Measurements from ENCODE around the gene PAK4.
A peak's percentile ranks its signal among the peaks of the same experiment; 100 is the strongest.
"Not testable (repeated sequence)": the region's sequence is repeated elsewhere in the genome, so short reads cannot be mapped to it uniquely, and the experiment has no call there.

Gene PAK4

DNA sequence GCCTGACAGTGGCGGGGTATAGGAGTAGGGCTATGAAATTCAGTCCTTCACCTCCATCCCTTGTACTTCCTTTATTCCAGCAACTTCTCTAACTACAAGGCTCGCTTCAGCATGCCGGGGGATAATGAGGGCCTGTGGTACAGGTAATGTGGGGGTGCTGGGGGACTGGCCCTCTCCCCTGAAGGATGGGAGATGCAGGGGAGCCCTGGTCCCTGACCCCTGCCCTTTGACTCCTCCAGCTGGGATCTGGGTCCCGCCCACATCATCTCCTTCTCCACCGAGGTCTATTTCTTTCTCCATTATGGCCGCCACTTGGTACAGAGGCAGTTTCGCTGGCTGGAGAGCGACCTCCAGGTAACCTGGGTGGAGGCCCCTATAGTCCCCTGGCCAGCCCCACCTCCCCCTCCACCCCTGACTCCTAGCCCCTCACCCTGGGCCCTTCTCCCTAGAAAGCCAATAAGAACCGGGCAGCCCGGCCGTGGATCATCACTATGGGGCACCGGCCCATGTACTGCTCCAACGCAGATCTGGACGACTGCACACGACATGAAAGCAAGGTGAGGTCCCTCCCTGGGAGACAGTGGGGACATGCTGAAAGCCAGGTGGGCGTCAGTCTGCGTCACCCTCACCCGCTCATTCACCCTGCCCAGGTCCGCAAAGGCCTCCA, 25.0 kb upstream of the PAK4 start:
- DNase-seq (ENCODE audit: low read depth) = no peak

DNA sequence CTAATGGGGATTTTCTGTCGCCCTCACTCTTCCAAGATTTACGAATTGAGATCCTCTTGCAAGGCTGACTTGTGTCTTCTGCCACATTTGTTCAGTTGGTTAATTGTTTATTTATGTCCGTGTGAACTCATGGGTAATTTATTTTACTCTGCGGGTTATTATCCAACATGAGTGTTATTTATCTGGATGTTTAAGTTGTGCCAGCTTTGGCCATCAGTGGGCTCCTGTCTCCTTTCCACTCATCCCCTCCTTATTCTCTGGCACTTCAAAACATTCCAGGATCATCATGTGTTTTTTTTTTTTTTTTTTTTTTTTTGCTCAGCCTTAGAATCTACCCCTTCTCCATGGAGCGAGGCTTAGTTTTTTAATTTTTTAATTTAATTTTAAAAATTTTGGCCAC, 22.4 kb upstream of the PAK4 start:
- no peak for DNase-seq (ENCODE audit: low read depth)

DNA sequence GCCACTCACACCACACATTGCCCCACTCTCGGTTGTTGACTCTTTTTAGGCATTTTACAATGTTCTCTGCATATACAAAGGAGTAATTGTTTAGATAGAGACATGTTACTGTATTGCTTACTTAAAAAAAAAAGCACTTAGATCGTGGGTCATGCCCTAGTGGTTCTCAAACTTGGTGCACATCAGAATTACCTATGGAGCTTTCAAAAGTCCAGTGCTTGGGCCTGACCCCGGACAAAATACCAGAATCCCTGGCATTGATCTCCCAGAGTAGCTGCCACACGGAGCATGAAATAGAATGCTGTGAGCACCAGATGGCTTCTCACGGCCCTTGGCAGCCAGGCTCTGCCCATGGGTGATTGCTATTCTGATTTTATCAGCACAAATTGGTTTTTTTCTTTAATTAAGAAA, 21.4 kb upstream of the PAK4 start:
- DNase-seq (ENCODE audit: low read depth) = no peak

DNA sequence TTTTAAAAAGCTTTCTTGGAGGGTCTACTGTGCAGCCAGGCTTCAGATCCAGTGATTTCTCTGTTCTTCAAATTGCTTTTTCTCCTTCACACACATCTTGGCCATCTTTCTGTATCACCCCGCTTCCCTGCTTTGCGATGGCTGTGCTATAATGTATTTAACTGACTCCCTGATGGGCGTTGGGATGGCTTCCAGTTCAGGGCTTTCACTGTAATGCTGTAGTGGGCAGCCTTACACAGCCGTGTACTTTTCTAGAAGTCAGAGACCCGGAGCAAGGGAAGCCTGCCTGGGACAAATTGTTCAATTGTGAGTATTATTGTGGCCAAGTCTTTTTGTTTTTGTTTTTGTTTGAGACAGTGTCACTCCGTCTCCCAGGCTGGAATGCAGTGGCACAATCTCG, 19.4 kb upstream of the PAK4 start:
- no peak for DNase-seq (ENCODE audit: low read depth)

DNA sequence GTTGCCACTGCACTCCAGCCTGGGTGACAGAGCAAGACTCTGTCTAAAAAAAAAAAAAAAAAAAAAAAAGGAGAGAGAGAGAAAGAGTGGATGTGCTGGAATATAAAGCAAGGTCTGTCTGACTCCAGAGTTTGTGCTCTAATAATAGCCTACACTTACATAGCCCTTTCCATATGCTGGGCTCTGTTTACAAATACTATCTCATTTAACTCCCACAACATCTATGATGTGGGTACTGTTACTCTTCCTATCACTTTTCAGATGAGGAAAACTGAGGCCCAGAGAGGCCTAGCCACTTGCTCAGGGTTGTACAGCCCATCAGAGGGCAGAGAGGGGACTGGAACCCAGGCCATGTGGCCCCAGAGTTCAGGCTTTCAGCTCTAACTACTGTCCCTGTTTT, 15.9 kb upstream of the PAK4 start:
- no peak for DNase-seq (ENCODE audit: low read depth)

DNA sequence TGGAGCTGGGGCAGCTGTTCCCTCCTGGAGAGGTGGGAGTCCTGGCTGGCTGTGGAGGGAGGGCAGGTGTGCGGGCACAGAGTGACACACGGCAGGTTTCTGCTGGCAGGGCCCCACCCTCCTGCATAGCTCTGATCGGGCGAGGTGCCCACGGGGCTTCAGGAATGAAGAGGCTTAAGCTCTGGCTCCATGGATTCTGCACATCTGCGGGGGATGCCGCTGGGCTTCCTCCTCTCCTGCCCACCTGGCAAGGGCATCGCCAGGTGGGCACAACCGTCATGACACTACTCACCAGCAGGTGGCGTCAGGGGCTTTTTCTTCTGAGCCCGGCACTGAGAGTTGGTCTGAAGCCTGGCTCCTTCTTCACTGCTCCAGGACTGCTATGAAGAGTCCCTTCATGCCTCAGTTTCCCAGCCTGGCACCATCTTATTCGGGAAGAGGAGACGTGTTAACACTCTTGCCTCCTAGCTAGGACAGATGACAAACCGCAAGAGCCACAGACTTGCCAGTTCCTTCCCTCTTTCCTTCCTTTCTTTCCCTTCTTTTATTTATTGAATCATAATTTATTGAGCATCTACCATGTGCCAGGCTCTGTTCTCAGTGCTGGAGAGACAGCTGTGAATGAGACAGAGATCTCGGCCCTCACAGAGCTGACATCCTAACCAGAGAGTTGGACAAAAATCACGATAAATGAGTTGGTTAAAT, 15.2 kb upstream of the PAK4 start:
- DNase-seq (ENCODE audit: low read depth) = peak; percentile 36

DNA sequence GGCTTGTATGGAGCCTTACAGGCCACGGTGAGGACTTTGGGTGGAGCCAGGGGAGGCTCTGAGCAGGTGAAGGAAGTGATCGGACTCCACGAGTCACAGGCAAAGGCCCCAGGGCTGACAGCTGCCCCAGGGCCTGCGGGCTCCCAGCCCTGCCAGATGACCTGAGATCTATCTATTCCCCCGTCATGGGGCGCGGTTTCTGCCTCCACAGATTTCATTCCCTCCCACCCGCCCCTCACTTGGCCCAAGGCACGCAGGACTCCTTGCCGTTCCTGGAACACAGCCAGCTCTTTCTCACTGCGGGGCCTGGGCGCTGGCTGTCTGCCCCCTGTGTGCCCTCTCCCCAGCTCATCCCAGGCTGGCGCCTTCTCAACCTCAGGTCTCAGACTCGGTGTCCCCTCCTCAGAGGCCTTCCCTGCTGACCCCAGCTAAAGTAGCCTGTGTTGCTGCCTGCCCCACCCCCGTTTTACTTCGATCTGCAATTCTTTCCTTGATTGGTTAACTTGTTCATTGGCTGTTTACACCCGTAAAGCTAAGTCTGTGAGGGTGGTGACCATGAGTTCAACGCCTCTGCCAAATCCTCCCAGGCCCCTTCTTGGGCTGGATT, 13.9 kb upstream of the PAK4 start:
- DNase-seq (ENCODE audit: low read depth) = no peak

DNA sequence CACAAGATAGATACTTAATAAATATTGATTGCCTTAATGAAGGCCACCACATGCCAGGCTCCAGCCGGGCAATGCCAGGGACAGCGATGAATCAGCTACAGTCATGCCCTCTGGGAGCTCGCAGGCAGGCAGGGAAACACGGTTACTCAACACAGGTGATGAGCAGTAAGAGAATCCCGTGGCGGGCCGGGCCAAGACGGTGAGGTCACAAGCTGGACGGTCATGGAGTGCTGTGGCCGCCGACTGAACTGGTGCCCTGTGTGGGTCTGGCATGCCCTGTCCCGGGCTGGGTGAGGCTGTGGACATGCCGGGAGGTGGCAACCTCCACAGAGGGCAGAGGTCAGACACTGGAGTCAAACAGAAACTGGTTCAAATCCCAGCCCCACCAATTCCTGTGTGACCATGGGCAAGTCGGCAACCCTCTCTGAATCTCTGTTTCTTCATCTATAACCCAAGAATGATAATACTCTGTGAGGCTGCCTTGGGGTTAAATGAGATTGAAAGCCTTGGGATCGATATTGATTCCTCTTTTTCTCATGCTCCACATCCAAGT, 13.2 kb upstream of the PAK4 start:
- DNase-seq (ENCODE audit: low read depth) = no peak

DNA sequence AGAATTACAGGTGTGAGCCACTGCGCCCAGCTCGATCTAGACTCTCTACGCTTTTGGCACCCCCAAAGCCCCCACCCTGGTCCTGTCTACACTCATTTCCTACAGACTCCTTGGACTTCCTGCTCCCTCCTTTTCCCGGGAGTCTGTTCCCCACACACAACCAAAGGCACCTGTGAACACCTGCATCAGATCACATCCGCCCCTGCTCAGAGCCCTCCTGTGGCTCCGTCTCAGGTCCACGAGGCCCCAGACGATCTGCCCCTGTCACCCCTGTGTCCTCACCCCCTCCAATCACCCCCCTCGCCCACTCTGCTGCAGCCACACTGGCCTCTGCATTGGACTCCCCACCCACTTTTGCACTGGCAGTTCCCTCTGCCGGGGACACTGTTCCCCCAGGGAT, 12.4 kb upstream of the PAK4 start:
- DNase-seq (ENCODE audit: low read depth) = no peak

DNA sequence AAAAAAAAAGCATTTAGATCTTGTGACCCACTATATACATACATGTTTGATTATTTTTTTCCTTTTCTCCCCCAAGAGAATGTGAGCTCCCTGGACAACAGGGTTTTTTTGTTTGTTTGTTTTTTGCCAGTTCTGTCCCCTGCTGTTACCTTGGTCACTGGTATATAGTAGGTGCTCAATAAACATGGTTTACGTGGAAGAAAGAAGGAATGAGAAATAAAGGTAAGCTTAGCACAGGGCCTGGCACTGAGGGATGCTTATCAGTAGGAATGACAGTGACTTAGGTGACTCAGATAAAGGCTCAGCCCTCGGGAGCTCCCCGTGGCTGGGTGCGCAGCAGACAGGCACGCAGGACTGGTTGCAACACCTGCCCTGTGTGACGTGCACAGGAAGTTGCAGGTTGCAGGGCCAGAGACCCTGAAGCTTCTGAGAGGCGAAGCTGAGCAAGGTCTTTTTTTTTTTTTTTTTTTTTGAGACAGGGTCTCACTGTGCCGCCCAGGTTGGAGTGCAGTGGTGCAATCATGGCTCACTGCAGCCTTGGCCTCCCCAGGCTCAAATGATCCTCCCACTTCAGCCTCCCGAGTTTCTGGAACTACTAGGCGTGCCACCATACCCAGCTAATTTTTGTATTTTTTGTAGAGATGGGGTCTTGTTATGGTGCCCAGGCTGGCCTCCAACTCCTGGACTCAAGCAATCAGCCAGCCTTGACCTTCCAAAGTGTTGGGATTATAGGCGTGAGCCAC, 10.3 kb upstream of the PAK4 start:
- DNase-seq (ENCODE audit: low read depth) = no peak

DNA sequence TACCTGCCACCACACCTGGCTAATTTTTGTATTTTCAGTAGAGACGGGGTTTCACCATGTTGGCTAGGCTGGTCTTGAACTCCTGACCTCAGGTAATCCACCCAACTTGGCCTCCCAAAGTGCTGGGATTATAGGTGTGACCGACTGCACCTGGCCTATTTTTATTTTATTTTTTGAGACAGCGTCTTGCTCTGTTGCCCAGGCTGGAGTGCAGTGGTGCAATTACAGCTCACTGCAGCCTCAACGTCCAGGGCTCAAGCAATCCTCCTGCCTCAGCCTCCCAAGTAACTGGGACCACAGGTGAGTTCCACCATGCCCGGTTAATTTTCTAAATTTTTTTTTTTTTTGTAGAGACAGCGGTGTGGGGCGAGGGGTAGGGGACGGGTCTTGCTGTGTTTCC, 8.6 kb upstream of the PAK4 start:
- DNase-seq (ENCODE audit: low read depth) = not testable (repeated sequence)

DNA sequence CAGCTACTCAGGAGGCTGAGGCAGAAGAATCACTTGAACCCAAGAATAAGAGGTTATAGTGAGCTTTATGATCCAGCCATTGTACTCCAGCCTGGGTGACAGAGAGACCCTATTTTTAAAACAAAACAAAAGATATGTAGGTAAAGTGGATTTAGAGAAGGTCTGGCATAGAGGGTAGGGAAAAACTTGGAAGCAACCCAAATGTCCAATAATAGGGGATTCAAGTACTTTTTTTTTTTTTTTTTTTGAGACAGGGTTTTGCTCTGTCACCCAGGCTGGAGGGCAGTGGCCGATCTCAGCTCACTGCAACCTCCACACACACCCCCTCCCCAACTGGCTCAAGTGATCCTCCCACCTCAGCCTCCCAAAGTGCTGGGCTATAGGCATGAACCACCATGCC, 5.8 kb upstream of the PAK4 start:
- no peak for DNase-seq (ENCODE audit: low read depth)

DNA sequence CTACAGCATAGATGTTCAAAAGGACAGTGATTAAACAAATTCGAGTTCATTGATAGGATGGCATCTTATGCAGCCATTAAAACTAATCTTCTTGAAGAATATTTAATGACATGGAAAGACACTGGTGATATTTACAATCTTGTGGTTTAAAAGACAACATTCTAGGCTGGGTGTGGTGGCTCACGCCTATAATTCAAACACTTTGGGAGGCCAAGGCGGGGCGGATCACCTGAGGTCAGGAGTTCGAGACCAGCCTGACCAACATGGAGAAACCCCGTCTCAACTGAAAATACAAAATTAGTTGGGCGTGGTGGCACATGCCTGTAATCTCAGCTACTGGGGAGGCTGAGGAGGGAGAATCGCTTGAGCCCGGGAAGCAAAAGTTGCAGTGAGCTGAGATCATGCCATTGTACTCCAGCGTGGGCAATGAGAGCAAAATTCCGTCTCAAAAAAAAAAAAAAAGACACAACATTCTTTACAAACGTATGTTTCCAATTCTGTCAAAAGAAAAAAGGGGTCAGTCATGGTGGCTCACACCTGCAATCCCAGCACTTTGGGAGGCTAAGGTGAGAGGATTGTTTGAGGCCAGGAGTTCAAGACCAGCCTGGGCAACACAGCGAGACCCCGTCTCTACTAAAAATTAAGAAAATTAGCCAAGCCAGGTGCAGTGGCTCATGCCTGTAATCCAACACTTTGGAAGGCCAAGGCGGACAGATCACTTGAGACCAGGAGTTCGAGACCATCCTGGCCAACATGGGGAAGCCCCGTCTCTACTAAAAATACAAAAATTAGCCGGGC, 2.5 kb upstream of the PAK4 start:
- DNase-seq (ENCODE audit: low read depth) = no peak

DNA sequence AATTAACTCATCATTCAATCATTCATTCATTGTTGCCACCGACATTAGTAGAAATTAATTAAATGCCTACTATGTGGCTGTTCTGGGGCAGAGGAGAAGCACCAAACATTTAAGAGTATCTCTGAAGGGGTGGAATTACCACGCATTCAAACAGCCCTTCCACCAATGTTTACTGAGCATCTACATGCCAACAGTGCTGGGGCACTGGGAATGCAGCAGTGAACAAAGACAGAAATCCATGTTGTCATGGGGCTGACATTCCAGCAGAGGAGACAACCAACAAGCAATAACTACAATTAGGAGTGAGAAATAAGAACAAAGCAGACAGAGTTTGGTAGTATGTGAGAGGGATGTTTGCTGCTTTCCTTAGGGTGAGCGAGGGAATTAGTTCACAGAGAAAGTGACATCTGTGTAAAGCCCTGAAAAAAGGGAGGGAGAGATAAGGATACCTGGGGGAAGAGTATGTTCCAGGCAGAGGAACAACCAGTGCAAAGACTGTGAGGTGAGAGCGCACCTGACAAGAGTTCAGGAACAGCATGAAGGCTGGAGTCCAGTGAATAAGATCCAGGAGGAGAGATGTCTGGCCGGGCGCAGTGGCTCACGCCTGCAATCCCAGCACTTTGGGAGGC, 1.3 kb upstream of the PAK4 start:
- DNase-seq (ENCODE audit: low read depth) = no peak

DNA sequence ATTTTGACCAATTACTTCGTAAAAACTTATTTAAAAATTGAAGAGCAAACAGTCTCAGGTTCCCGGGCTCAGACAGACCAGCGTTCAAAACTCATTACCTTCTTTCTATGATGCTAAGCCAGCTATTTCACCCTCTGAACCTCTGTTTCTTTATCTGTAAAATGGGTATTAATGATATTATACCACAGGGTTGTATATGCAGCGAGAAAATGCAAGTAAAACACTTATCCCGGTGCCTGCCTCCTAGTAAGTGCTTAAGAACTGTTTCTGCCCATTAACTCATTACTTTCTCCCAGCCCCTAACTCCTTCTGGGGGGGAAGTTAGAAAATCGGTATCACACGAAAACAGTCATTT, 410 bp upstream of the PAK4 start:
- no peak for DNase-seq (ENCODE audit: low read depth)

DNA sequence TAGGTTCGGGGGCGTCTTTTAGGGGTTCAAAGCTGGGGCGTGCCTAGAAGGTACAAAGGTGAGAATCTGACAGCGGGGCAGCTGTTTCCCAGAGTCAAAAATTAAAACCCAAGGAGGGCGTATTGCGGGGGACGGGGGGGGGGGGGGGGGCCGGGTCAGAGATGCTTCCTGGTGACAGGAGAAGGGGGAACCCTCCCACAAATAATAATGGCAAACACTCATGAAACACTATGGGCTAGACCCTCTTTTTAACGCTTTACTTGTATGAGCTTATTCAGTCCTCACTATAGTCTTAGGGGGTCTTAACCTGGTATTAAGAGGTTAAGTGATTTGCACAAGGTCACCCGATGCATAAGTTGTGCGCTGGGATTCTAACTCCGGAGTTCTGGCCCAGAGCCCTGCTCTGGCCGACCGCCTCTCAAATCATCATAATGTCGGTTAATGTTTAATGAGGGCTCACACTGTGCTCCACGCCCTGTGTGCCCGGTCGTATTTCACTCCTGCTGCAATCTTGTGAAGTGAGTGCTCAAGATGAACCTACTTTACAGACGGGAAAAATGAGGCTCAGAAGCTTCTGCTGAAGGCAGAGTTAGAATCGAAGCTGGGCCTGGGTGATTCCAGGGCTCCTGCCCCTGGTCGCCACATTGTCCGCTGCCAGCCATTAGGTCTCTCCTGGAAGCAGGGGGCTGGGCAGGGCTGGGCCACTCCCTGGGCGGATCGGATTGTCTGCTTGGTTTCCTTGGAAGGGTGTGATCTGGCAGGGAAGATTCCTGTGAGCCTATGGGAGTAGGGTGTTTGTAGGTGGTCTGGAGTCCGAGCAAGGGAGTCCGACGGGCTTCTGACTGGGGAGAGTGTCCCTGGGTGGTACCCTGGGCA, 964 bp downstream of the PAK4 start:
- DNase-seq (ENCODE audit: low read depth) = no peak

DNA sequence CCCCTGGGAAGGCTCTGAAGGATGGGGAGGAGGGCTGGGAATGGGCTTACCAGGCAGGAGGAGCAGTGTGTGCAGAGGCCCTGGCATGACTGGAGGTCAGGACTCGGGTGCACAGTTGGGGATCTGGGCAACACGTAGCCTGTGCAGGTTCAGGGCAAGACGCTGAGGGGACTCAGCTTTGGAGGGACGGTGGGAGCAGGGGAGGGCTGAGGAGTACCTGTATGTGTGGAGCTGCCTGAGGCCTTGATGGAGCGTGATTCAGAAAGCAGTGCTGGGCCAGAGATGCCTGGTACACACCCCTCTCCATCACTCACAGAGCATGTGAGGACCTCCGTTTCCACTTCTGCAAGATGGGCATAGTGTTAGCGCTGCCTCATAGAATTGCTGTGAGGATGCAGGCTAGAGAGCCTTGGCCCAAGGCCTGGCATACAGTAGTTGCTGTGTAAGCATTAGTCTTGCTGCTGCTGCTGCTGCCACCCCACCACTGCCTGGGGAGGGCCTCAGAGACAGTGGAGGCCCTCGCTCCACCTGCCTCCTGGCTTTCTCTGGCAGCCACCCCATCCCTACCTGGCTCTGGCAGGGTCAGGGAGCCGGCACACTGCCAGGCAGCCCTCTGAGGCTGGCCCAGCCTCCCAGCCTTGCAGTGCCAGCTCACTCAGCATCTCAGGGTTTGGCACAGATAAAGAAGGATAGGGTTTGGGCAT, 2.4 kb downstream of the PAK4 start:
- no peak for DNase-seq (ENCODE audit: low read depth)

DNA sequence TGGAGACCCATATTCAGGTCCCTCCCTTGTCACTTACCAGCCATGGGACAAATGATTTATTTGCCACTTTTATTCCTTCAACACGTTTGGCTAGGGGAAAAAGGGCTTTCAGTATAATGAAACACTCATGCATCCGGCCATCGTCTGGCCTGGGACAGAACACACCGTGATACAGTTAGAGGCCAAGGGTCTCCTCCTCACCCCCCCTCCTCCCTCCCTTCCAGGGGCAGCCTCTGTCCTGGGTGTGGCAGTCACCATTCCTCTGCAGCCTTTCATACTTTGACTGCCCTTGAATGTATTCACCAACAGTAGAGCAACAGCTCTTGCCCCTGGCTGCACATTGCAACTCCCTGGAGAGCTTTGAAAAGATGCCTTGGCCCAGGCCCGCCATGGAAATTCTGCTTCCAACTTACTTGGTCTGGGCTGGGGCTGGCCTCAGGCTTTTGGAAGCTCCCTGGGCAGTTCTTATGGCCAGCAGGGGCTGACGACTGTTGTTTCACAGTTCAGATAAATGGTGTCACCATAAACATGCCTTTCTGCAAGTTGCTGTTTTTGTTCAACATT, 3.0 kb downstream of the PAK4 start:
- no peak for DNase-seq (ENCODE audit: low read depth)

DNA sequence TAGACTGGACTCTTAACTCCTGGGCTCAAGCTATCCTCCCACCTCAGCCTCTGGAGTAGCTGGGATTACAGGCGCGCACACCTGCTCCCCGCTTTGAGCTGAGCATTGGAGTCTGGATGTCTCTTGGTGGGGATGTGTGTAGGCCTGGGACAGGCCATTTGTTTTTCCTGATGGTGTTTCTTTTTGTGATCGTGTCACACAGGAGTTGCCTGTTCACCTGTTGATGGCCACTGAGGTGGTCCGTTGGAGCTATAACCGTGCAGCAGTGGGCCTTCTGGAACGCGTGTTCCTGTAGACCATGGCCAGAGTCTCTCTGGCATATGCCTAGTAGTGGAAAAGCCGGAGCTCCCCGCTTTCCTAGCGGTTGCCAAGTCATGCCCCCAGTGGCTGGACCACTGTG, 3.5 kb downstream of the PAK4 start:
- no peak for DNase-seq (ENCODE audit: low read depth)

All from stimulated activated CD8-positive, alpha-beta memory T cell treated with anti-CD3 and anti-CD28 coated beads, Interleukin-12 subunit alpha, Interleukin-12 subunit beta, amount 100 ng/mL, for 4 hours (primary cell).